MM.1S (cell line): ENCODE measurements around the gene PDIK1L.

Experiments
- EZH2 ChIP-seq: fragments of 300-600 bp; sonication (generic); optimal IDR thresholded peaks from 2 replicates; pipeline ENCODE3; 2017; ENCODE audit warnings: low read depth, mild to moderate bottlenecking, antibody characterized with exemption, low read length, mixed read lengths
- EZH2phosphoT487 ChIP-seq: fragments of 300-600 bp; sonication (generic); IDR thresholded peaks from 2 replicates; pipeline ENCODE4 v1.6.1; 2018; ENCODE audit warnings: antibody characterized with exemption, low read length
- TF ChIP-seq, protein P1 (sequence below): fragments of 300-600 bp; sonication (generic); IDR thresholded peaks from 2 replicates; pipeline ENCODE4 v1.5.1; 2016; ENCODE audit warnings: antibody characterized with exemption, low read length, mixed read lengths

- TF ChIP-seq, protein P1, sequence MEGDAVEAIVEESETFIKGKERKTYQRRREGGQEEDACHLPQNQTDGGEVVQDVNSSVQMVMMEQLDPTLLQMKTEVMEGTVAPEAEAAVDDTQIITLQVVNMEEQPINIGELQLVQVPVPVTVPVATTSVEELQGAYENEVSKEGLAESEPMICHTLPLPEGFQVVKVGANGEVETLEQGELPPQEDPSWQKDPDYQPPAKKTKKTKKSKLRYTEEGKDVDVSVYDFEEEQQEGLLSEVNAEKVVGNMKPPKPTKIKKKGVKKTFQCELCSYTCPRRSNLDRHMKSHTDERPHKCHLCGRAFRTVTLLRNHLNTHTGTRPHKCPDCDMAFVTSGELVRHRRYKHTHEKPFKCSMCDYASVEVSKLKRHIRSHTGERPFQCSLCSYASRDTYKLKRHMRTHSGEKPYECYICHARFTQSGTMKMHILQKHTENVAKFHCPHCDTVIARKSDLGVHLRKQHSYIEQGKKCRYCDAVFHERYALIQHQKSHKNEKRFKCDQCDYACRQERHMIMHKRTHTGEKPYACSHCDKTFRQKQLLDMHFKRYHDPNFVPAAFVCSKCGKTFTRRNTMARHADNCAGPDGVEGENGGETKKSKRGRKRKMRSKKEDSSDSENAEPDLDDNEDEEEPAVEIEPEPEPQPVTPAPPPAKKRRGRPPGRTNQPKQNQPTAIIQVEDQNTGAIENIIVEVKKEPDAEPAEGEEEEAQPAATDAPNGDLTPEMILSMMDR, result no peak
- TF ChIP-seq EZH2 (no peak), EZH2phosphoT487 (no peak)
Observed at GRCh38 chr1:26079960-26080814, 31.4 kb upstream of the PDIK1L start.
